ENCODE measurements around the gene KATNB1. TPM values are rescaled to one million over a fixed set of nuclear protein-coding genes. Genes with fewer than 3 reads are reported as not detected.

The KATNB1 gene
- polyA plus RNA-seq, 3 donors, result 16.9 to 35.6 (median 17.7) TPM

DNA sequence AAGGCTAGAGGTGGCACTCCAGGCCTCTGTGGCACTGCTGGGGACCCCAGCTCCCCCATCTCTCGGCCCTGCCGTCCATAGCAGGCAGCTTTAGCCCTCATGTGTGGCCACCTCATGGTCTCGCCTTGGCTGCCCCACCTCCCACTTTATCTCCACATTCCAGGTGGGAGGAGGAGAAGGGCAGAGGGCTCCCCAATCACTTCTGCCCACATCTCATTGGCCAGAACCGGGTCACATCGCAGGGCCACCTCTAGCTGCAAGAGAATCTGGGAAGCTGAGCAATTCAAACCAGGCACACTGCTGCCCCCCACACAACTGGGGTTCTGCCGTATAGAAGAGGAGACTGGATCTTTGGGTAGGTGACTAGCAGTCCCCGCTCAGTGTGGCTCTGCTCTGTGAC, 39.3 kb upstream of the KATNB1 start:
- Histone ChIP-seq H3K4me1 (ENCODE audit: control insufficient read depth in 1 of 2, insufficient read depth in 2 of 2, low read length in 2 of 2) (peaks cover 18 to 23% of the 10 kb centered on the region in 2 donors), H2AFZ (ENCODE audit: insufficient read depth, low read depth, low read length, poor library complexity, severe bottlenecking) (no peak overlapping the region), H3K4me2 (replicated peaks; ENCODE audit: extremely low read depth, low read length, poor library complexity, severe bottlenecking) (no peak overlapping the region), H3K4me3 (replicated peaks in 1 of 3; ENCODE audit: low read depth in 2 of 3, low read length in 3 of 3) (no peak overlapping the region), H3K9me3 (replicated peaks in 1 of 2; ENCODE audit: control insufficient read depth in 1 of 2, insufficient read depth in 1 of 2, low read length in 2 of 2) (no peaks in the 10 kb centered on the region), H3K27me3 (ENCODE audit: control insufficient read depth in 2 of 2, insufficient read depth in 2 of 2, low read length in 2 of 2) (no peaks in the 10 kb centered on the region), H3K79me2 (ENCODE audit: insufficient read depth, low read length) (no peaks in the 10 kb centered on the region), H3K36me3 (replicated peaks in 1 of 2; ENCODE audit: control insufficient read depth in 1 of 2, insufficient read depth in 2 of 2, low read length in 2 of 2) (no peaks in the 10 kb centered on the region), H4K20me1 (ENCODE audit: insufficient read depth, low read length) (no peaks in the 10 kb centered on the region), H3K27ac (ENCODE audit: low read depth in 1 of 2, low read length in 2 of 2) (no peak overlapping the region), H3K9ac (ENCODE audit: insufficient read depth, low read length, poor library complexity, severe bottlenecking) (no peak overlapping the region)
- intact Hi-C loops (cut with micrococcal nuclease), result loop anchor here (5.0 kb wide), 2 partner anchors 34 to 36 kb away; no protein-coding TSS in a partner anchor
- DNase-seq, result no peak
- H3K9me3 Mint-ChIP-seq, result peaks cover 0 to 5% (median 0%) of the 10 kb centered on the region in 7 donors
- H3K4me1 Mint-ChIP-seq, result peaks cover 20% of the 10 kb centered on the region
- TF ChIP-seq, protein P1, sequence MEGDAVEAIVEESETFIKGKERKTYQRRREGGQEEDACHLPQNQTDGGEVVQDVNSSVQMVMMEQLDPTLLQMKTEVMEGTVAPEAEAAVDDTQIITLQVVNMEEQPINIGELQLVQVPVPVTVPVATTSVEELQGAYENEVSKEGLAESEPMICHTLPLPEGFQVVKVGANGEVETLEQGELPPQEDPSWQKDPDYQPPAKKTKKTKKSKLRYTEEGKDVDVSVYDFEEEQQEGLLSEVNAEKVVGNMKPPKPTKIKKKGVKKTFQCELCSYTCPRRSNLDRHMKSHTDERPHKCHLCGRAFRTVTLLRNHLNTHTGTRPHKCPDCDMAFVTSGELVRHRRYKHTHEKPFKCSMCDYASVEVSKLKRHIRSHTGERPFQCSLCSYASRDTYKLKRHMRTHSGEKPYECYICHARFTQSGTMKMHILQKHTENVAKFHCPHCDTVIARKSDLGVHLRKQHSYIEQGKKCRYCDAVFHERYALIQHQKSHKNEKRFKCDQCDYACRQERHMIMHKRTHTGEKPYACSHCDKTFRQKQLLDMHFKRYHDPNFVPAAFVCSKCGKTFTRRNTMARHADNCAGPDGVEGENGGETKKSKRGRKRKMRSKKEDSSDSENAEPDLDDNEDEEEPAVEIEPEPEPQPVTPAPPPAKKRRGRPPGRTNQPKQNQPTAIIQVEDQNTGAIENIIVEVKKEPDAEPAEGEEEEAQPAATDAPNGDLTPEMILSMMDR (IDR thresholded peaks at IDR 0.05), result no peak
- H3K27ac Mint-ChIP-seq, result peak overlapping the region in 2 of 7 donors; percentile 60 to 95
- H3K4me3 Mint-ChIP-seq, result no peak overlapping the region
- no peaks in the 10 kb centered on the region for H3K36me3 Mint-ChIP-seq
- WGBS (ENCODE audit: insufficient coverage), result 100% methylated on average over 2 of the region's 7 CpGs
- H3K27me3 Mint-ChIP-seq (ENCODE audit: low read depth in 3 of 3), result peaks cover 1 to 2% (median 2%) of the 10 kb centered on the region in 3 donors

DNA sequence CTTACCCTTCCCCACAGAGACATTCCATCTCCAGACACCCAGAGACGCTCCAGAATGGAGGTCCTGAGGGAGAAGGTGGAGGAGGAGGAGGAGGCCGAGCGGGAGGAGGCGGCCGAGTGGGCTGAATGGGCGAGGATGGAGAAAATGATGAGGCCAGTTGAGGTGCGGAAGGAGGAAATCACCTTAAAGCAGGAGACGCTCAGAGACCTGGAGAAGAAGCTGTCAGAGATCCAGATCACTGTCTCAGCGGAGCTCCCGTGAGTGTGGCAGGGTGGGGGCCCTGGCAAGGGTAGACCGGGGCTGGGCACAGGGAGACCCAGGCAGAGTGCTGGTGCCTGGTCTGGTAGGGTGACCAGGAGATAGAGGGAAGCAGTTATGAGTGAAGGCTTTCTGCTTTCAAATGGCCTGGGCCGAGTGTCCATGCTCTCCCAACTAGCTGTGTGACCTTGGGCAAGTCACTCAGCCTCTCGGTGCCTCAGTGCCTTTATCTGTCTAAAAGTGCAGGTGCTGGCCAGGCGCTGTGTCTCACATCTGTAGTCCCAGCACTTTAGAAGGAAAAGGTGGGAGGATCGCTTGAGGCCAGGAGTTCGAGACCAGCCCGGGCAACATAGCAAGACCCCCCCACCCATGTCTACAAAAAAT, 37.6 kb upstream of the KATNB1 start:
- DNase-seq, result no peak

More for the DNA sequence above, 37.6 kb upstream of the KATNB1 start:
- Histone ChIP-seq H3K27me3 (ENCODE audit: control insufficient read depth in 2 of 2, insufficient read depth in 2 of 2, low read length in 2 of 2) (no peaks in the 10 kb centered on the region), H3K4me3 (replicated peaks in 1 of 3; ENCODE audit: low read depth in 2 of 3, low read length in 3 of 3) (no peak overlapping the region), H3K9ac (ENCODE audit: insufficient read depth, low read length, poor library complexity, severe bottlenecking) (no peak overlapping the region), H3K9me3 (replicated peaks in 1 of 2; ENCODE audit: control insufficient read depth in 1 of 2, insufficient read depth in 1 of 2, low read length in 2 of 2) (no peaks in the 10 kb centered on the region), H3K27ac (ENCODE audit: low read depth in 1 of 2, low read length in 2 of 2) (no peak overlapping the region), H3K4me1 (ENCODE audit: control insufficient read depth in 1 of 2, insufficient read depth in 2 of 2, low read length in 2 of 2) (peaks cover 11 to 21% of the 10 kb centered on the region in 2 donors), H4K20me1 (ENCODE audit: insufficient read depth, low read length) (no peaks in the 10 kb centered on the region), H3K4me2 (replicated peaks; ENCODE audit: extremely low read depth, low read length, poor library complexity, severe bottlenecking) (no peak overlapping the region), H2AFZ (ENCODE audit: insufficient read depth, low read depth, low read length, poor library complexity, severe bottlenecking) (no peak overlapping the region), H3K36me3 (replicated peaks in 1 of 2; ENCODE audit: control insufficient read depth in 1 of 2, insufficient read depth in 2 of 2, low read length in 2 of 2) (no peaks in the 10 kb centered on the region), H3K79me2 (ENCODE audit: insufficient read depth, low read length) (no peaks in the 10 kb centered on the region)
- Mint-ChIP-seq H3K27ac (no peak overlapping the region), H3K9me3 (peaks cover 0 to 3% (median 0%) of the 10 kb centered on the region in 7 donors), H3K36me3 (no peaks in the 10 kb centered on the region), H3K27me3 (ENCODE audit: low read depth in 3 of 3) (peaks cover 0 to 2% (median 1%) of the 10 kb centered on the region in 3 donors), H3K4me1 (peaks cover 17% of the 10 kb centered on the region), H3K4me3 (no peak overlapping the region)
- TF ChIP-seq, protein P1 (IDR thresholded peaks at IDR 0.05), result no peak
- intact Hi-C loops (cut with micrococcal nuclease), result loop anchor here (5.0 kb wide), 2 partner anchors 34 to 36 kb away; no protein-coding TSS in a partner anchor
- 92% methylated on average over 7 of the region's 17 CpGs for whole genome bisulfite sequencing (ENCODE audit: insufficient coverage)

All from CD14-positive monocyte (primary cell).